H54 (cell line): ENCODE data around the gene CSNK1G1.
"Not testable (repeated sequence)": the region's sequence is repeated elsewhere in the genome, so short reads cannot be mapped to it uniquely, and the experiment has no call there.

Experiments
- DNase-seq: peaks from one replicate; pipeline ENCODE4 v3.0.0; 2011; ENCODE audit warnings: low spot score, mixed read lengths; ENCODE audit not compliant: insufficient read length
- FAIRE-seq: peaks from 3 replicates; lab custom pipeline; 2011; peaks lifted over from hg19 to GRCh38; lab: Jason Lieb, UNC
- POLR2A ChIP-seq: IDR thresholded peaks from 2 replicates; pipeline ENCODE4 v1.6.1; 2011; ENCODE audit warnings: low read depth, mild to moderate bottlenecking, low read length

Gene CSNK1G1

GRCh38 chr15:64333986-64334929 lies 21.7 kb downstream of the CSNK1G1 start:
- FAIRE-seq (no peak), DNase-seq (no peak)
- no peak for TF ChIP-seq POLR2A

DNA sequence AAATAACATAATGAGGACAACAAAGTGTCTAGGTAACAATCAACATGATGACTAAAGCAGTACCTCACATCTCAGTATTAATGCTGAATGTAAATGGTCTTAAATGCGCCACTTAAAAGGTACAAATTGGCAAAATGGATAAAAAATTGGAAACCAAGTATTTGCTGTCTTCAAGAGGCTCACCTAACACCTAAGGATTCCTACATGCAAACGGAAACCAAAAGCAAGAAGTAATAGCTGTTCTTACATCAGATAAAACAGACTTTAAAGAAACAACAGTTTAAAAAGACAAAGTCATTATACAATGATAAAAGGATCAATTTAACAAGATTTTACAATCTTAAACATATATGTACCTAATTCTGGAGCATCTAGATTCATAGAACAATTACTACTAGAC lies 22.5 kb downstream of the CSNK1G1 start:
- no peak for DNase-seq
- FAIRE-seq = no peak
- TF ChIP-seq POLR2A = no peak

DNA sequence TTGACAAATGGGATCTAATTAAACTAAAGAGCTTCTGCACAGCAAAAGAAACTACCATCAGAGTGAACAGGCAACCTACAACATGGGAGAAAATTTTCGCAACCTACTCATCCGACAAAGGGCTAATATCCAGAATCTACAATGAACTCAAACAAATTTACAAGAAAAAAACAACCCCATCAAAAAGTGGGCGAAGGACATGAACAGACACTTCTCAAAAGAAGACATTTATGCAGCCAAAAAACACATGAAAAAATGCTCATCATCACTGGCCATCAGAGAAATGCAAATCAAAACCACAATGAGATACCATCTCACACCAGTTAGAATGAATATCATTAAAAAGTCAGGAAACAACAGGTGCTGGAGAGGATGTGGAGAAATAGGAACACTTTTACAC lies 24.3 kb downstream of the CSNK1G1 start:
- FAIRE-seq, DNase-seq: not testable (repeated sequence)

GRCh38 chr15:64326975-64327374 lies 29.0 kb downstream of the CSNK1G1 start:
- not testable (repeated sequence) for DNase-seq, FAIRE-seq

- not testable (repeated sequence) for DNase-seq, FAIRE-seq
These were observed 29.5 kb downstream of the CSNK1G1 start for GRCh38 chr15:64326458-64326857.

DNA sequence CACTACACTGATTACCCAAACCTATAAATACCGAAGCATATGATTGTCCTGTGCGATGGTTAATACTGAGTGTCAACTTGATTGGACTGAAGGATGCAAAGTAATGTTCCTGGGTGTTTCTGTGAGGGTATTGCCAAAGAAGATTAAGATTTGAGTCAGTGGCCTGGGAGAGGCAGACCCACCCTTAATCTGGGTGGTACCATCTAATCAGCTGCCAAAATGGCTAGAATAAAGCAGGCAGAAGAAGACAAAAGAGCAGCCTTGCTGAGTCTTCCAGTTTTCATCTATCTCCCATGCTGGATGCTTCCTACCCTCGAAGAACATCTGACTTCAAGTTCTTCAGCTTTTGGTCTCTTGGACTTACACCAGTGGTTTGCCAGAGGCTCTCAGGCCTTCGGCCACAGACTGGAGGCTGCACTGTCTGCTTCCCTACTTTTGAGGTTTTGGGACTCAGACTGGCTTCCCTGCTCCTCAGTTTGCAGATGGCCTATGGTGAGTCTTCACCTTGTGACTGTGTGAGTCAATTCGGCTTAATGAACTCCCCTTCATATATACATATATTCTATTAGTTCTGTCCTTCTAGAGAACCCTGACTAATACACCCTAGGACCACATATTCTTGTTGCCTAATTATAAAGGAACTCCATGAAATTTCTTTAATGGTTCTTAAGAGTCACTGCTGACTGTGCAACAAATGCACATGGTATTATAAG lies 31.7 kb downstream of the CSNK1G1 start:
- FAIRE-seq (no peak), DNase-seq (no peak)
- no peak for TF ChIP-seq POLR2A

GRCh38 chr15:64315216-64315615 lies 40.8 kb downstream of the CSNK1G1 start:
- DNase-seq = no peak
- no peak for FAIRE-seq

DNA sequence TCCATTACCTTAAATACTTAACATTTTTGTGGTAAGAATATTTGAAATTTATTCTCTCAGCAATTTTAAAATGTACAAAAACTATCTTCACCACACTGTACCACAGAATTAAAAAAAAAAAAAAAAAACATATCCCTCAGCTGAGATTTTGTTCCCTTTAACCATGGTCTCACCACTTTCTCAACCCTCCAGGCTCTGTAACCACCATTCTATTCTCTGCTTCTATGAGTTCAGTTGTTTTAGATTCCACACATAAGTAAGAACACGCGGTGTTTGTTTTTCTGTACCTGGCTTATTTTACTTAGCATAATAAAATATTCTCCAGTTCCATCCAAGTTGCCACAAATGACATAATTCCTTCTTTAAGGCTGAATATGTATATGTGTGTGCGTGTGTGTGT lies 41.5 kb downstream of the CSNK1G1 start:
- FAIRE-seq = no peak
- TF ChIP-seq POLR2A = no peak
- no peak for DNase-seq

More at GRCh38 chr15:64315216-64315615, 40.8 kb downstream of the CSNK1G1 start:
- no peak for TF ChIP-seq POLR2A

- no peak for TF ChIP-seq POLR2A
- no peak for FAIRE-seq
- no peak for DNase-seq
These were observed 44.4 kb downstream of the CSNK1G1 start for GRCh38 chr15:64311566-64311965.

DNA sequence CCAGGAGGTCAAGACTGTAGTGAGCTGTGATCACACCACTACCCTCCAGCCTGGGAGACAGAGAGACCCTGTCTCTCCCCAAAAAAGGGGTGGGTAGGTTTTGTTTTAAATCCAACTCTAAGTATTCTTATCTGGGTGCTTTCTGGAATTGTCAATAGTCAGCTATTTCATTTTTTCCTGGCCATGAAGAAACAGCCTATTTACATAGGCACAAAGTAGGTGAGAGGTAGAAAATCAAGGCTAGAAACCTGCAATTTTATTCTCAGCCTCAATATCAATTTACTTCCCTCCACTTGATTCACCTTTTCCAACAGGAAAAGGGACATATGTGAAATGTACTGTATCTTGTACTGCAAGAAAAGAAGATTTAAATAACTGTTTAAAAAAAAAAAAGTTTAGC lies 45.9 kb downstream of the CSNK1G1 start:
- no peak for FAIRE-seq
- no peak for DNase-seq
- no peak for TF ChIP-seq POLR2A

DNA sequence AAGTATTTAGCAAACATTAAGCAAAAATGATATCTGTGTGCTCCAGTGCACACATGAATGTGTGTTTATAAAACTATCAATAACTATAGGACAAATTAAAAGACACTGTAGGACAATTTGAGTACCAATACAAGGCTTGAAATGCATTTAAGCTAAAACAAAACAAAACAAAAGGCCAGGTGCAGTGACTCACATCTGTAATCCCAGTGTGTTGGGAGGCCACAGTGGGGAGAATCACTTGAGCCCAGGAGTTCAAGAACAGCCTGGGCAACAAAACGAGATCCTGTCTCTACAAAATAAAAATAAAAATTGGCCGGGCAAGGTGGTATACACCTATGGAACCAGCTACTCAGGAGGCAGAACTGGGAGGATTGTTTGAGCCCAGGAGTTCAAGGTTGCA lies 50.7 kb downstream of the CSNK1G1 start:
- no peak for DNase-seq
- no peak for FAIRE-seq
- no peak for TF ChIP-seq POLR2A

DNA sequence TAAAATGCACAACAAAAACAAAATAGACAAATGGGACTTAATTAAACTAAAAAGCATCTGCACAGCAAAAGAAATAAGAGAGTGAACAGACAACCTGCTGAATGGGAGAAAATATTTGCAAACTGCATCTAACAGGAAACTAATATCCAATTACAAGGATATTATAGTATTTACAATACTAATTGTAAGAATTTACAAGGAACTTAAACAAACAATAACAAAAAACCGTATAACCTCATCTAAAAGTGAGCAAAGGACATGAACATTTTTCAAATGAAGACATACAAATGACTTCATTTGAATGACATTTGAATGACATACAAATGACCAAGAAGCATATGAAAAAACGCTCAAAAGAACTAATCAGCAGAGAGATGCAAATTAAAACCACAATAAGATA lies 66.4 kb downstream of the CSNK1G1 start:
- DNase-seq (no peak), FAIRE-seq (no peak)
- no peak for TF ChIP-seq POLR2A

GRCh38 chr15:64288999-64289398 lies 67.0 kb downstream of the CSNK1G1 start:
- no peak for DNase-seq
- no peak for FAIRE-seq
- no peak for TF ChIP-seq POLR2A

- TF ChIP-seq POLR2A = no peak
- DNase-seq = no peak
- FAIRE-seq = no peak
These were observed 67.4 kb downstream of the CSNK1G1 start for GRCh38 chr15:64288577-64288976.
